IMR-90 (cell line): ENCODE measurements around the gene FBXW7. TPM values are rescaled to one million over a fixed set of nuclear protein-coding genes. Genes with fewer than 3 reads are reported as not detected.

Source experiments
- ATAC-seq: fragments of 200-7000 bp; cut with Tn5 transposase; 2 replicates; pipeline ENCODE4 v1.9.1; 2020; ENCODE audit warnings: low read depth, mild to moderate bottlenecking, moderate library complexity
- BruUV-seq: library from RNA; stranded (reverse); fragments of 400-500 nt; replicated peaks from 2 replicates; lab custom pipeline; 2021; lab: Mats Ljungman, UMichigan
- CTCF ChIA-PET: fragments of 300-600 bp; formaldehyde crosslinking; extraction: SDS; loops from one replicate; lab custom pipeline; 2021; ENCODE audit warnings: antibody characterized with exemption; lab: Yijun Ruan, JAX
- POLR2A ChIA-PET: fragments of 300-600 bp; sonication (Branson Sonifier 250); formaldehyde crosslinking; loops from one replicate; lab custom pipeline; 2022; ENCODE audit warnings: antibody characterized with exemption; ENCODE audit not compliant: unreplicated experiment; lab: Charles Lee
- DNase-seq: peaks from one replicate; pipeline ENCODE4 v3.0.0; 2013
- H2AFZ ChIP-seq: replicated peaks from 2 replicates; pipeline ENCODE3; 2013; ENCODE audit warnings: low read length, mild to moderate bottlenecking; ENCODE audit not compliant: poor library complexity
- H2AK5ac ChIP-seq: 2 replicates; pipeline ENCODE4 v1.6.1; 2013; ENCODE audit warnings: low read depth, low read length, inconsistent platforms
- H2AK9ac ChIP-seq: replicated peaks from 2 replicates; pipeline ENCODE3; 2013; ENCODE audit warnings: mild to moderate bottlenecking, low read depth, low read length, moderate library complexity; ENCODE audit not compliant: poor library complexity
- H2BK120ac ChIP-seq: 2 replicates; pipeline ENCODE4 v1.6.1; 2013; ENCODE audit warnings: low read depth, low read length, inconsistent platforms
- H2BK15ac ChIP-seq: 3 replicates; pipeline ENCODE4 v1.6.1; 2013; ENCODE audit warnings: low read depth, low read length, inconsistent platforms
- H2BK20ac ChIP-seq: 2 replicates; pipeline ENCODE4 v1.6.1; 2013; ENCODE audit warnings: low read depth, mild to moderate bottlenecking, inconsistent platforms, low read length, moderate library complexity
- H2BK5ac ChIP-seq: 2 replicates; pipeline ENCODE4 v1.6.1; 2013; ENCODE audit warnings: mild to moderate bottlenecking, low read depth, low read length, inconsistent platforms; ENCODE audit not compliant: poor library complexity, severe bottlenecking
- H3K14ac ChIP-seq: replicated peaks from 2 replicates; pipeline ENCODE4 v1.6.1; 2013; ENCODE audit warnings: low read depth, low read length, inconsistent platforms
- H3K18ac ChIP-seq: 2 replicates; pipeline ENCODE4 v1.6.1; 2013; ENCODE audit warnings: low read depth, low read length, control low read depth
- H3K23ac ChIP-seq: 2 replicates; pipeline ENCODE4 v1.6.1; 2013; ENCODE audit warnings: low read depth, low read length, inconsistent platforms
- H3K27ac ChIP-seq: 2 replicates; pipeline ENCODE4 v1.5.1; 2013; ENCODE audit warnings: mild to moderate bottlenecking, control low read depth, low read length; ENCODE audit not compliant: insufficient read depth
- H3K27me3 ChIP-seq: 2 replicates; pipeline ENCODE4 v1.6.1; 2013; ENCODE audit warnings: low read length; ENCODE audit not compliant: control insufficient read depth, insufficient read depth
- H3K36me3 ChIP-seq: 2 replicates; pipeline ENCODE4 v1.6.1; 2013; ENCODE audit warnings: low read length, mixed read lengths; ENCODE audit not compliant: control insufficient read depth, insufficient read depth
- H3K4ac ChIP-seq: 2 replicates; pipeline ENCODE4 v1.6.1; 2013; ENCODE audit warnings: low read depth, low read length, inconsistent platforms
- H3K4me1 ChIP-seq: 2 replicates; pipeline ENCODE4 v1.6.1; 2013; ENCODE audit warnings: low read length, mixed read lengths; ENCODE audit not compliant: control insufficient read depth, insufficient read depth
- H3K4me2 ChIP-seq: 2 replicates; pipeline ENCODE4 v1.6.1; 2013; ENCODE audit warnings: low read depth, mild to moderate bottlenecking, control low read depth, low read length, moderate library complexity
- H3K4me3 ChIP-seq: 2 replicates; pipeline ENCODE4 v1.5.1; 2013; ENCODE audit warnings: low read depth, mild to moderate bottlenecking, control low read depth, low read length, moderate library complexity; ENCODE audit not compliant: insufficient read depth
- H3K56ac ChIP-seq: 2 replicates; pipeline ENCODE4 v1.6.1; 2013; ENCODE audit warnings: low read length, inconsistent platforms; ENCODE audit not compliant: insufficient read depth; ENCODE audit errors: extremely low read depth
- H3K79me1 ChIP-seq, 2 experiments: 2 replicates each; pipeline ENCODE4 v1.6.1; 2013; ENCODE audit warnings: low read length in 2 of 2, inconsistent platforms in 1 of 2, low read depth in 1 of 2
- H3K9ac ChIP-seq: 2 replicates; pipeline ENCODE4 v1.6.1; 2013; ENCODE audit warnings: low read depth, low read length, control low read depth
- H3K9me1 ChIP-seq: 2 replicates; pipeline ENCODE4 v1.6.1; 2013; ENCODE audit warnings: low read length, inconsistent platforms; ENCODE audit not compliant: insufficient read depth
- H3K9me3 ChIP-seq: 2 replicates; pipeline ENCODE4 v1.6.1; 2013; ENCODE audit warnings: low read length; ENCODE audit not compliant: control insufficient read depth, insufficient read depth
- H4K20me1 ChIP-seq: 2 replicates; pipeline ENCODE4 v1.6.1; 2013; ENCODE audit warnings: low read length, inconsistent platforms; ENCODE audit not compliant: insufficient read depth
- H4K5ac ChIP-seq: 2 replicates; pipeline ENCODE4 v1.6.1; 2013; ENCODE audit warnings: mild to moderate bottlenecking, low read depth, low read length, control low read depth
- H4K8ac ChIP-seq, 2 experiments: 2 replicates each; pipeline ENCODE4 v1.6.1; 2013; ENCODE audit warnings: low read depth in 2 of 2, low read length in 2 of 2, control low read depth in 1 of 2, inconsistent platforms in 1 of 2
- H4K91ac ChIP-seq: 2 replicates; pipeline ENCODE4 v1.6.1; 2013; ENCODE audit warnings: low read depth, low read length, inconsistent platforms; ENCODE audit not compliant: insufficient read depth
- FOS ChIP-seq: fragments of 150-350 bp; IDR thresholded peaks from 2 replicates; pipeline ENCODE4 v1.6.1; 2016; ENCODE audit warnings: low read depth, low read length
- MAFK ChIP-seq: IDR thresholded peaks from 2 replicates; pipeline ENCODE4 v1.6.1; 2012; ENCODE audit warnings: low read depth, low read length, improper control_type of control experiment
- MAZ ChIP-seq: IDR thresholded peaks from 2 replicates; pipeline ENCODE4 v1.6.1; 2012; ENCODE audit warnings: low read depth, mild to moderate bottlenecking, low read length, improper control_type of control experiment, moderate library complexity, borderline replicate concordance
- RAD21 ChIP-seq: IDR thresholded peaks from 2 replicates; pipeline ENCODE4 v1.6.1; 2012; ENCODE audit warnings: low read length, improper control_type of control experiment
- RCOR1 ChIP-seq: IDR thresholded peaks from 2 replicates; pipeline ENCODE4 v1.6.1; 2012; ENCODE audit warnings: mild to moderate bottlenecking, low read length, improper control_type of control experiment; ENCODE audit not compliant: insufficient replicate concordance
- RFX5 ChIP-seq: IDR thresholded peaks from 2 replicates; pipeline ENCODE4 v1.8.0; 2012; ENCODE audit warnings: low read depth, mild to moderate bottlenecking, low read length, moderate library complexity
- SMC3 ChIP-seq: fragments of 150-350 bp; IDR thresholded peaks from 2 replicates; pipeline ENCODE4 v1.6.1; 2016; ENCODE audit warnings: low read depth, mild to moderate bottlenecking, antibody characterized with exemption, low read length, moderate library complexity
- WGBS, 2 experiments: methylation state at CpG; one replicate each; pipeline versions ENCODE4 v1.1.5 to v1.1.7; 2013; ENCODE audit warnings: missing lambda C conversion rate in 2 of 2; ENCODE audit not compliant: insufficient read length in 1 of 2; ENCODE audit errors: extremely low coverage in 2 of 2; 5-methylcytosine and 5-hydroxymethylcytosine counted together
- dilution Hi-C: fragments of 300-500 bp; cut with HindIII; formaldehyde crosslinking; loops from one replicate; pipeline ENCODE4 v1.14.3; 2018; ENCODE audit warnings: low sequenced_read_pairs; ENCODE audit not compliant: unreplicated experiment
- in situ Hi-C: fragments of 300-500 bp; cut with MboI; formaldehyde crosslinking; loops from 3 replicates; pipeline ENCODE4 v1.14.3; 2019; ENCODE audit warnings: low sequenced_read_pairs, inconsistent platforms, mixed read lengths
- intact Hi-C: fragments of 100-400 bp; cut with micrococcal nuclease; formaldehyde crosslinking; loops from 2 replicates; pipeline ENCODE4 v1.10.0; 2022
- polyA plus RNA-seq, 3 experiments: library from polyadenylated mRNA; depleted of rRNA; stranded (reverse); fragments of >200 nt; gene quantifications; 2 replicates each; pipeline ENCODE4 v1.2.3, GENCODE V29; 2012; ENCODE audit warnings: low replicate concordance in 1 of 3
- total RNA-seq: library from RNA; depleted of rRNA; stranded (reverse); fragments of >200 nt; gene quantifications from 2 replicates; pipeline ENCODE4 v1.2.3, GENCODE V29; 2012
- TF ChIP-seq, protein P1 (sequence below): fragments of 150-350 bp; IDR thresholded peaks from 2 replicates; pipeline ENCODE4 v1.6.1; 2016; ENCODE audit warnings: low read depth, mild to moderate bottlenecking, low read length, moderate library complexity, borderline replicate concordance
- TF ChIP-seq, protein P2 (sequence below): conservative IDR thresholded peaks from 2 replicates; pipeline ENCODE4 v1.5.1; 2012; ENCODE audit warnings: mild to moderate bottlenecking, low read depth, low read length, improper control_type of control experiment
- TF ChIP-seq, protein P3 (sequence below): fragments of 150-350 bp; IDR thresholded peaks from 2 replicates; pipeline ENCODE4 v1.6.1; 2017; ENCODE audit warnings: mild to moderate bottlenecking, antibody characterized with exemption, low read length, low read depth

Gene FBXW7
- total and polyA plus RNA-seq, 2 of the 4 experiments (the other 2 are of a cell fraction) = 7.2 to 27.4 TPM

- POLR2A ChIA-PET = no interaction called here
- Histone ChIP-seq H3K4me3 (no peak overlapping the region), H2BK15ac (no peak overlapping the region), H3K4ac (no peak overlapping the region), H3K9me1 (no peaks in the 10 kb centered on the region), H3K27me3 (peaks cover 12% of the 10 kb centered on the region), H3K4me1 (no peaks in the 10 kb centered on the region), H2AK5ac (no peak overlapping the region), H3K27ac (no peak overlapping the region), H4K91ac (no peak overlapping the region), H4K20me1 (no peaks in the 10 kb centered on the region), H3K4me2 (no peak overlapping the region), H2BK120ac (no peak overlapping the region), H2BK5ac (no peak overlapping the region), H3K18ac (no peak overlapping the region), H2AK9ac (no peak overlapping the region), H3K56ac (no peak overlapping the region), H3K9me3 (no peaks in the 10 kb centered on the region), H4K5ac (no peak overlapping the region), H2AFZ (no peak overlapping the region), H4K8ac (no peak overlapping the region), H3K36me3 (no peaks in the 10 kb centered on the region), H3K9ac (no peak overlapping the region), H3K79me1 (no peaks in the 10 kb centered on the region), H3K23ac (no peak overlapping the region), H3K14ac (no peak overlapping the region), H2BK20ac (no peak overlapping the region)
- intact Hi-C loops = no loop called here
- WGBS, 2 experiments = 82% methylated on average over 3 of the region's 11 CpGs; no CpG with 5 or more reads in 1 of the 2 experiments
- no TSS peak for BruUV-seq
- CTCF ChIA-PET = interaction anchor here (0.6 kb wide), 1 partner anchor 11 kb away, joined by 3 read pairs; no protein-coding TSS in a partner anchor
- no peak for DNase-seq
- ATAC-seq = no peak
- dilution Hi-C loops = no loop called here
- TF ChIP-seq RAD21 = no peak
- no peak for TF ChIP-seq RFX5
- no peak for TF ChIP-seq RCOR1
- no peak for TF ChIP-seq SMC3
- TF ChIP-seq, protein P1, sequence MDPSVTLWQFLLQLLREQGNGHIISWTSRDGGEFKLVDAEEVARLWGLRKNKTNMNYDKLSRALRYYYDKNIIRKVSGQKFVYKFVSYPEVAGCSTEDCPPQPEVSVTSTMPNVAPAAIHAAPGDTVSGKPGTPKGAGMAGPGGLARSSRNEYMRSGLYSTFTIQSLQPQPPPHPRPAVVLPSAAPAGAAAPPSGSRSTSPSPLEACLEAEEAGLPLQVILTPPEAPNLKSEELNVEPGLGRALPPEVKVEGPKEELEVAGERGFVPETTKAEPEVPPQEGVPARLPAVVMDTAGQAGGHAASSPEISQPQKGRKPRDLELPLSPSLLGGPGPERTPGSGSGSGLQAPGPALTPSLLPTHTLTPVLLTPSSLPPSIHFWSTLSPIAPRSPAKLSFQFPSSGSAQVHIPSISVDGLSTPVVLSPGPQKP = no peak
- TF ChIP-seq, protein P2, sequence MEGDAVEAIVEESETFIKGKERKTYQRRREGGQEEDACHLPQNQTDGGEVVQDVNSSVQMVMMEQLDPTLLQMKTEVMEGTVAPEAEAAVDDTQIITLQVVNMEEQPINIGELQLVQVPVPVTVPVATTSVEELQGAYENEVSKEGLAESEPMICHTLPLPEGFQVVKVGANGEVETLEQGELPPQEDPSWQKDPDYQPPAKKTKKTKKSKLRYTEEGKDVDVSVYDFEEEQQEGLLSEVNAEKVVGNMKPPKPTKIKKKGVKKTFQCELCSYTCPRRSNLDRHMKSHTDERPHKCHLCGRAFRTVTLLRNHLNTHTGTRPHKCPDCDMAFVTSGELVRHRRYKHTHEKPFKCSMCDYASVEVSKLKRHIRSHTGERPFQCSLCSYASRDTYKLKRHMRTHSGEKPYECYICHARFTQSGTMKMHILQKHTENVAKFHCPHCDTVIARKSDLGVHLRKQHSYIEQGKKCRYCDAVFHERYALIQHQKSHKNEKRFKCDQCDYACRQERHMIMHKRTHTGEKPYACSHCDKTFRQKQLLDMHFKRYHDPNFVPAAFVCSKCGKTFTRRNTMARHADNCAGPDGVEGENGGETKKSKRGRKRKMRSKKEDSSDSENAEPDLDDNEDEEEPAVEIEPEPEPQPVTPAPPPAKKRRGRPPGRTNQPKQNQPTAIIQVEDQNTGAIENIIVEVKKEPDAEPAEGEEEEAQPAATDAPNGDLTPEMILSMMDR = no peak
- no peak for TF ChIP-seq MAZ
- no peak for TF ChIP-seq MAFK
- no peak for TF ChIP-seq FOS
- TF ChIP-seq, protein P3, sequence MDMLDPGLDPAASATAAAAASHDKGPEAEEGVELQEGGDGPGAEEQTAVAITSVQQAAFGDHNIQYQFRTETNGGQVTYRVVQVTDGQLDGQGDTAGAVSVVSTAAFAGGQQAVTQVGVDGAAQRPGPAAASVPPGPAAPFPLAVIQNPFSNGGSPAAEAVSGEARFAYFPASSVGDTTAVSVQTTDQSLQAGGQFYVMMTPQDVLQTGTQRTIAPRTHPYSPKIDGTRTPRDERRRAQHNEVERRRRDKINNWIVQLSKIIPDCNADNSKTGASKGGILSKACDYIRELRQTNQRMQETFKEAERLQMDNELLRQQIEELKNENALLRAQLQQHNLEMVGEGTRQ = no peak
- in situ Hi-C loops = no loop called here
Measured at GRCh38 chr4:152579107-152579764, 43.3 kb upstream of the FBXW7 start.
